Mesenchymal stem cell (in vitro differentiated cells and primary cell): ENCODE results near the gene OR4K17. TPM values are rescaled to one million over a fixed set of nuclear protein-coding genes. Genes with fewer than 3 reads are reported as not detected.
"Not testable (repeated sequence)": the region's sequence is repeated elsewhere in the genome, so short reads cannot be mapped to it uniquely, and the experiment has no call there.

Experiments used
- DNase-seq: peaks from one replicate; pipeline ENCODE4 v3.0.0-alpha.2; 2013
- H2AFZ ChIP-seq: one replicate; pipeline ENCODE4 v1.6.1; 2013; ENCODE audit warnings: low read depth, mild to moderate bottlenecking, control low read depth, inconsistent platforms, low read length, moderate library complexity
- H2AK5ac ChIP-seq: 2 replicates; pipeline ENCODE4 v1.6.1; 2013; ENCODE audit warnings: low read length, moderate library complexity, mild to moderate bottlenecking, inconsistent platforms; ENCODE audit not compliant: severe bottlenecking
- H2BK120ac ChIP-seq: one replicate; pipeline ENCODE4 v1.6.1; 2013; ENCODE audit warnings: low read depth, mild to moderate bottlenecking, inconsistent platforms, low read length, moderate library complexity
- H2BK12ac ChIP-seq, 2 experiments: one replicate each; pipeline ENCODE4 v1.6.1; 2013; ENCODE audit warnings: inconsistent platforms in 2 of 2, low read length in 2 of 2, mild to moderate bottlenecking in 2 of 2, moderate library complexity in 2 of 2, control low read depth in 1 of 2
- H2BK15ac ChIP-seq: one replicate; pipeline ENCODE4 v1.6.1; 2013; ENCODE audit warnings: mild to moderate bottlenecking, low read depth, inconsistent platforms; ENCODE audit not compliant: poor library complexity, severe bottlenecking
- H2BK5ac ChIP-seq: 2 replicates; pipeline ENCODE4 v1.6.1; 2013; ENCODE audit warnings: low read depth, mild to moderate bottlenecking, low read length, control low read depth, inconsistent platforms; ENCODE audit not compliant: poor library complexity, severe bottlenecking
- H3K14ac ChIP-seq, 2 experiments: one replicate each; pipeline ENCODE4 v1.6.1; 2013; ENCODE audit warnings: inconsistent platforms in 2 of 2, low read length in 2 of 2, control low read depth in 1 of 2, mild to moderate bottlenecking in 1 of 2, moderate library complexity in 1 of 2
- H3K18ac ChIP-seq, 2 experiments: one replicate each; pipeline ENCODE4 v1.6.1; 2013; ENCODE audit warnings: inconsistent platforms in 2 of 2, low read length in 2 of 2, control low read depth in 1 of 2, low read depth in 1 of 2, mild to moderate bottlenecking in 1 of 2
- H3K23ac ChIP-seq, 2 experiments: one replicate each; pipeline ENCODE4 v1.6.1; 2013; ENCODE audit warnings: inconsistent platforms in 2 of 2, low read length in 2 of 2, mild to moderate bottlenecking in 2 of 2, moderate library complexity in 2 of 2, control low read depth in 1 of 2
- H3K27ac ChIP-seq: 2 replicates; pipeline ENCODE4 v1.5.1; 2013; ENCODE audit warnings: mild to moderate bottlenecking, moderate library complexity, low read length, control low read depth, inconsistent platforms; ENCODE audit not compliant: poor library complexity, severe bottlenecking
- H3K27me3 ChIP-seq, 2 experiments: 2 replicates each; pipeline versions ENCODE4 v1.6.1 to v1.7.0; 2013; ENCODE audit warnings: low read length in 2 of 2, mild to moderate bottlenecking in 2 of 2, moderate library complexity in 2 of 2, control low read depth in 1 of 2, inconsistent platforms in 1 of 2; ENCODE audit not compliant: control insufficient read depth in 1 of 2, insufficient read depth in 1 of 2
- H3K36me3 ChIP-seq, 2 experiments: 2 replicates each; pipeline versions ENCODE4 v1.6.1 to v1.7.0; 2013; ENCODE audit warnings: low read length in 2 of 2, control low read depth in 1 of 2, inconsistent platforms in 1 of 2, low read depth in 1 of 2, mild to moderate bottlenecking in 1 of 2; ENCODE audit not compliant: insufficient read depth in 2 of 2, control insufficient read depth in 1 of 2
- H3K4ac ChIP-seq, 2 experiments: one replicate each; pipeline ENCODE4 v1.6.1; 2013; ENCODE audit warnings: inconsistent platforms in 2 of 2, low read length in 2 of 2, mild to moderate bottlenecking in 2 of 2, moderate library complexity in 2 of 2, control low read depth in 1 of 2, low read depth in 1 of 2
- H3K4me1 ChIP-seq: 2 replicates; pipeline ENCODE4 v1.6.1; 2013; ENCODE audit warnings: low read depth, low read length, control low read depth; ENCODE audit not compliant: control insufficient read depth, insufficient read depth
- H3K4me2 ChIP-seq: 2 replicates; pipeline ENCODE4 v1.6.1; 2013; ENCODE audit warnings: low read length, mild to moderate bottlenecking, inconsistent platforms; ENCODE audit not compliant: poor library complexity, severe bottlenecking
- H3K4me3 ChIP-seq, 2 experiments: 2 replicates each; pipeline versions ENCODE4 v1.5.1 to v1.7.0; 2013; ENCODE audit warnings: low read length in 2 of 2, mild to moderate bottlenecking in 2 of 2, control low read depth in 1 of 2, low read depth in 1 of 2; ENCODE audit not compliant: insufficient read depth in 1 of 2
- H3K79me1 ChIP-seq: replicated peaks from 2 replicates; pipeline ENCODE4 v1.6.1; 2013; ENCODE audit warnings: mild to moderate bottlenecking, control low read depth, low read length, inconsistent platforms; ENCODE audit not compliant: poor library complexity, severe bottlenecking
- H3K9ac ChIP-seq: 2 replicates; pipeline ENCODE4 v1.7.0; 2013; ENCODE audit warnings: mild to moderate bottlenecking, low read length, moderate library complexity
- H3K9me3 ChIP-seq: 2 replicates; pipeline ENCODE4 v1.7.0; 2013; ENCODE audit warnings: mild to moderate bottlenecking, low read length; ENCODE audit not compliant: control insufficient read depth
- H4K8ac ChIP-seq: one replicate; pipeline ENCODE4 v1.6.1; 2013; ENCODE audit warnings: inconsistent platforms, mild to moderate bottlenecking, low read length, moderate library complexity
- H4K91ac ChIP-seq: one replicate; pipeline ENCODE4 v1.6.1; 2013; ENCODE audit warnings: mild to moderate bottlenecking, low read length, inconsistent platforms
- small RNA-seq: library from polyadenylated mRNA; stranded (forward); fragments of <200 nt; extraction: miRNeasy Mini kit (QIAGEN cat#:217004); gene quantifications from one replicate; pipeline ENCODE3, GENCODE V24; 2013; ENCODE audit warnings: low read depth

The OR4K17 gene

GRCh38 chr14:20169852-20170251 lies 59.3 kb downstream of the OR4K17 start:
- H4K8ac ChIP-seq, H3K14ac ChIP-seq, H3K27me3 ChIP-seq, H4K91ac ChIP-seq, H2AFZ ChIP-seq, H2AK5ac ChIP-seq, H3K23ac ChIP-seq, H2BK5ac ChIP-seq, H3K9ac ChIP-seq, H3K4ac ChIP-seq, H3K18ac ChIP-seq, H3K4me2 ChIP-seq, H2BK15ac ChIP-seq, H3K36me3 ChIP-seq, H3K4me3 ChIP-seq, H3K79me1 ChIP-seq, DNase-seq, H3K27ac ChIP-seq, H2BK12ac ChIP-seq, H2BK120ac ChIP-seq, H3K4me1 ChIP-seq: not testable (repeated sequence)
- H3K9me3 ChIP-seq = peaks cover 11% of the 10 kb centered on the region

Small RNA genes within 50 kb of the gene (small RNA-seq; reads per million reads assigned to genes)
- gene RNA5SP380 = not detected
